A549 (cell line): ENCODE measurements around the gene ZC3H11A. TPM values are rescaled to one million over a fixed set of nuclear protein-coding genes. Genes with fewer than 3 reads are reported as not detected.

Experiments used
- ATAC-seq, 2 experiments: fragments of 200-7000 bp in 1 of 2; fragments of >200 bp in 1 of 2; cut with Nextera tagmentation in 1 of 2; cut with Tn5 transposase in 1 of 2; 3 replicates each; pipeline versions ENCODE4 v1.8.0 to v1.9.1; 2018 to 2020; ENCODE audit warnings: mild to moderate bottlenecking in 1 of 2, moderate library complexity in 1 of 2
- CTCF ChIA-PET: fragments of 300-600 bp; sonication (Branson Sonifier 250); formaldehyde crosslinking; extraction: SDS; loops from one replicate; lab custom pipeline; 2021; ENCODE audit warnings: antibody characterized with exemption, inconsistent platforms; lab: Yijun Ruan, JAX
- POLR2A ChIA-PET: fragments of 350-600 bp; formaldehyde crosslinking; extraction: SDS; loops from one replicate; lab custom pipeline; 2021; ENCODE audit warnings: antibody characterized with exemption, inconsistent platforms; lab: Yijun Ruan, JAX
- DNase-seq, 2 experiments: peaks; one replicate each; pipeline versions ENCODE4 v3.0.0 to v3.0.0-alpha.2; 2011 to 2016; ENCODE audit warnings: low read depth in 1 of 2, low spot score in 1 of 2
- FAIRE-seq: peaks from 2 replicates; lab custom pipeline; 2011; peaks lifted over from hg19 to GRCh38; lab: Jason Lieb, UNC
- H3K27ac ChIP-seq, 2 experiments: fragments of >200 bp; sonication (Bioruptor Twin); formaldehyde crosslinking; 3 replicates each; pipeline ENCODE4 v1.5.1; 2016 to 2017
- H3K4me1 ChIP-seq: fragments of >200 bp; sonication (Bioruptor Twin); formaldehyde crosslinking; 3 replicates; pipeline ENCODE4 v1.6.1; 2016
- H3K4me2 ChIP-seq: fragments of >200 bp; sonication (Bioruptor Twin); formaldehyde crosslinking; 3 replicates; pipeline ENCODE4 v1.6.1; 2016
- H3K4me3 ChIP-seq: fragments of >200 bp; sonication (Bioruptor Twin); formaldehyde crosslinking; 3 replicates; pipeline ENCODE4 v1.5.1; 2016
- H3K9me3 ChIP-seq: fragments of >200 bp; sonication (Bioruptor Twin); formaldehyde crosslinking; 3 replicates; pipeline ENCODE4 v1.6.1; 2016
- ATOH8 ChIP-seq: fragments of 250-450 bp; sonication (Bioruptor Pico); IDR thresholded peaks from 2 replicates; pipeline ENCODE4 v1.5.0; 2020; ENCODE audit warnings: low read depth, mild to moderate bottlenecking, moderate library complexity
- BCL3 ChIP-seq: fragments of >200 bp; sonication (Bioruptor Twin); formaldehyde crosslinking; IDR thresholded peaks from 3 replicates; pipeline ENCODE4 v1.6.1; 2016
- CBX8 ChIP-seq: fragments of 200-600 bp; sonication (generic); IDR thresholded peaks from 2 replicates; pipeline ENCODE4 v1.6.1; 2016
- CHD2 ChIP-seq: fragments of 150-350 bp; IDR thresholded peaks from 2 replicates; pipeline ENCODE4 v1.6.1; 2014; ENCODE audit warnings: low read length; ENCODE audit not compliant: partially characterized antibody
- E2F6 ChIP-seq: IDR thresholded peaks from 2 replicates; pipeline ENCODE4 v1.6.1; 2012; ENCODE audit warnings: low read depth, borderline replicate concordance
- EHF ChIP-seq: fragments of 250-450 bp; sonication (Bioruptor Pico); IDR thresholded peaks from 2 replicates; pipeline ENCODE4 v1.5.0; 2020; ENCODE audit warnings: mild to moderate bottlenecking
- ESRRA ChIP-seq: fragments of 150-350 bp; IDR thresholded peaks from 2 replicates; pipeline ENCODE4 v1.6.1; 2014; ENCODE audit warnings: mild to moderate bottlenecking, low read length, borderline replicate concordance
- FOSB ChIP-seq: fragments of 250-450 bp; sonication (Bioruptor Pico); IDR thresholded peaks from 2 replicates; pipeline ENCODE4 v1.5.0; 2020; ENCODE audit warnings: mild to moderate bottlenecking, moderate library complexity
- FOSL2 ChIP-seq, 2 experiments: fragments of 450-650 bp in 1 of 2; fragments of >200 bp in 1 of 2; sonication (Bioruptor Twin) in 1 of 2; formaldehyde crosslinking; IDR thresholded peaks; 2 replicates each; pipeline versions ENCODE4 v1.5.0 to v1.6.1; 2016 to 2020; ENCODE audit warnings: mild to moderate bottlenecking in 1 of 2, moderate library complexity in 1 of 2
- HES2 ChIP-seq: fragments of >200 bp; sonication (Bioruptor Twin); formaldehyde crosslinking; IDR thresholded peaks from 2 replicates; pipeline ENCODE4 v1.6.1; 2016
- HEYL ChIP-seq: fragments of 250-450 bp; sonication (Bioruptor Pico); IDR thresholded peaks from 2 replicates; pipeline ENCODE4 v1.8.0; 2021; ENCODE audit warnings: mild to moderate bottlenecking, moderate library complexity
- HOXA7 ChIP-seq: fragments of 250-450 bp; sonication (Bioruptor Pico); IDR thresholded peaks from 2 replicates; pipeline ENCODE4 v1.5.0; 2020; ENCODE audit warnings: mild to moderate bottlenecking, moderate library complexity
- HOXB13 ChIP-seq: fragments of 250-450 bp; sonication (Bioruptor Pico); IDR thresholded peaks from 2 replicates; pipeline ENCODE4 v1.5.0; 2020; ENCODE audit warnings: low read depth, mild to moderate bottlenecking, moderate library complexity
- JUN ChIP-seq, 2 experiments: fragments of >200 bp; sonication (Bioruptor Twin); formaldehyde crosslinking; IDR thresholded peaks; 2 replicates in 1 of 2; 3 replicates in 1 of 2; pipeline ENCODE4 v1.6.1; 2016 to 2017
- KDM1A ChIP-seq: fragments of 200-600 bp; sonication (generic); IDR thresholded peaks from 2 replicates; pipeline ENCODE4 v1.6.1; 2016; ENCODE audit warnings: low read depth, mild to moderate bottlenecking
- MAX ChIP-seq: IDR thresholded peaks from 2 replicates; pipeline ENCODE4 v1.6.1; 2012
- MYC ChIP-seq: IDR thresholded peaks from 2 replicates; pipeline ENCODE4 v1.6.1; 2012; ENCODE audit warnings: mild to moderate bottlenecking, inconsistent platforms, low read length, improper control_type of control experiment, borderline replicate concordance
- NPAS2 ChIP-seq: fragments of 250-450 bp; sonication (Bioruptor Pico); IDR thresholded peaks from 2 replicates; pipeline ENCODE4 v1.8.0; 2022; ENCODE audit warnings: mild to moderate bottlenecking, moderate library complexity, borderline replicate concordance
- PBX3 ChIP-seq: IDR thresholded peaks from 2 replicates; pipeline ENCODE4 v1.6.1; 2012
- POLR2A ChIP-seq: IDR thresholded peaks from 2 replicates; pipeline ENCODE4 v1.6.1; 2012; ENCODE audit warnings: mild to moderate bottlenecking, low read length
- POLR2AphosphoS2 ChIP-seq: conservative IDR thresholded peaks from 2 replicates; pipeline ENCODE4 v1.6.1; 2012; ENCODE audit warnings: low read length, improper control_type of control experiment, inconsistent platforms
- RARB ChIP-seq: fragments of 250-450 bp; sonication (Bioruptor Pico); IDR thresholded peaks from 2 replicates; pipeline ENCODE4 v1.8.0; 2021; ENCODE audit warnings: mild to moderate bottlenecking, moderate library complexity
- RCOR1 ChIP-seq: fragments of 150-350 bp; IDR thresholded peaks from 2 replicates; pipeline ENCODE4 v1.6.1; 2014; ENCODE audit warnings: antibody characterized with exemption, low read length, low read depth
- RFX5 ChIP-seq: fragments of 450-650 bp; IDR thresholded peaks from 2 replicates; pipeline ENCODE4 v1.7.1; 2014; ENCODE audit warnings: antibody characterized with exemption, mild to moderate bottlenecking, moderate library complexity
- SREBF2 ChIP-seq: fragments of 450-650 bp; IDR thresholded peaks from 2 replicates; pipeline ENCODE4 v1.6.1; 2014; ENCODE audit warnings: mild to moderate bottlenecking, moderate library complexity
- TP53 ChIP-seq: fragments of 250-450 bp; sonication (Bioruptor Pico); IDR thresholded peaks from 2 replicates; pipeline ENCODE4 v1.5.0; 2021; ENCODE audit warnings: mild to moderate bottlenecking, moderate library complexity
- USF2 ChIP-seq: fragments of 450-650 bp; IDR thresholded peaks from 2 replicates; pipeline ENCODE4 v1.6.1; 2014; ENCODE audit warnings: antibody characterized with exemption
- WGBS: methylation state at CpG from one replicate; pipeline ENCODE4 v1.1.6; 2017; ENCODE audit errors: missing lambda C conversion rate; 5-methylcytosine and 5-hydroxymethylcytosine counted together
- polyA plus RNA-seq, 4 experiments: library from polyadenylated mRNA; depleted of rRNA in 3 of 4; stranded (reverse); fragments of >200 nt; fragmentation: RNase III in 1 of 4; extraction: RNeasy Plus Mini Kit Qiagen cat#74134 plus additional on column Dnase treatment in 1 of 4; gene quantifications; 2 replicates in 3 of 4; 3 replicates in 1 of 4; pipeline ENCODE4 v1.2.3, GENCODE V29; 2011 to 2017

Gene ZC3H11A
- polyA plus RNA-seq, 2 of the 4 experiments (the other 2 are of a cell fraction), result 42.6 to 119 TPM

GRCh38 chr1:203795441-203796235 is at the start of gene ZC3H11A, which contains the start of gene ZBED6 (continued):
- peak; percentile 90 for TF ChIP-seq MAX
- TF ChIP-seq RARB (CRISPR knock-in tag), result no peak
- no peak for TF ChIP-seq NPAS2 (CRISPR knock-in tag)
- no peak for TF ChIP-seq ATOH8
- TF ChIP-seq POLR2A, result peak; percentile 52
- TF ChIP-seq EHF (CRISPR knock-in tag), result no peak
- no peak for TF ChIP-seq TP53 (CRISPR knock-in tag)
- TF ChIP-seq PBX3, result no peak
- TF ChIP-seq HOXA7, result no peak
- TF ChIP-seq RCOR1, result no peak
- no peak for TF ChIP-seq CBX8
- peak; percentile 24 for TF ChIP-seq CHD2
- no peak for TF ChIP-seq FOSL2 (IDR thresholded peaks at IDR 0.05)
- peak; percentile 37; the same call in 1 of the 2 replicates for TF ChIP-seq FOSL2 (CRISPR knock-in tag; IDR thresholded peaks at IDR 0.05)
- TF ChIP-seq USF2, result peak; percentile 98
- TF ChIP-seq ESRRA, result no peak
- TF ChIP-seq JUN (IDR thresholded peaks at IDR 0.05), result peak; percentile 71 to 88; a peak in 4 of 5 replicates
- TF ChIP-seq MYC, result no peak
- TF ChIP-seq BCL3, result 0 out of 3 replicates have a peak, but pooled peaks have one; percentile 42
- no peak for TF ChIP-seq RFX5
- TF ChIP-seq POLR2AphosphoS2, result no peak
- TF ChIP-seq KDM1A, result no peak
- no peak for TF ChIP-seq SREBF2
- TF ChIP-seq E2F6, result peak; percentile 80
- TF ChIP-seq FOSB, result no peak
- 0 out of 2 replicates have a peak, but pooled peaks have one; percentile 43 for TF ChIP-seq HEYL (CRISPR knock-in tag)
- TF ChIP-seq, all 56 proteins: peak for 11

- TF ChIP-seq CBX8 (no peak), MAX (no peak), HES2 (no peak), HOXB13 (CRISPR knock-in tag) (no peak), RCOR1 (no peak)
- FAIRE-seq (no peak), ATAC-seq (no peak), DNase-seq (no peak)
- no peak overlapping the region for H3K27ac ChIP-seq
- WGBS, result 88% methylated on average over 6 of the region's 6 CpGs
- POLR2A ChIA-PET, result no interaction called here
- CTCF ChIA-PET, result interaction anchor here (0.6 kb wide), 2 partner anchors 82 to 599 kb away, joined by 3 to 4 read pairs; no protein-coding TSS in a partner anchor
- no peak overlapping the region for H3K4me3 ChIP-seq
- no peak overlapping the region for H3K4me2 ChIP-seq
- no peaks in the 10 kb centered on the region for H3K4me1 ChIP-seq
- H3K9me3 ChIP-seq, result no peaks in the 10 kb centered on the region
These were observed 49.1 kb upstream of the ZC3H11A start for GRCh38 chr1:203746281-203746680.
